NCI-H1105 treated with DMSO at 0.1 percent for 48 hours (cell line): ENCODE data around the gene TOMM40L.
A peak's percentile ranks its signal among the peaks of the same experiment; 100 is the strongest.

Source experiments
- DNase-seq: peaks from one replicate; lab custom pipeline; 2025; lab: John Stamatoyannopoulos, UW

The TOMM40L gene

GRCh38 chr1:161197560-161198193 is 28.2 kb upstream of the TOMM40L start:
- DNase-seq: no peak

- peak; percentile 24 for DNase-seq
These were observed 27.5 kb upstream of the TOMM40L start for GRCh38 chr1:161198194-161198896.

GRCh38 chr1:161198897-161199431 is 26.9 kb upstream of the TOMM40L start, which contains the start of gene ADAMTS4:
Gene ADAMTS4, minus strand, starts transcription at chr1:161199054. Its CDS starts 427 bp downstream, at chr1:161198627.
- DNase-seq: no peak

- no peak for DNase-seq
These were observed 26.2 kb upstream of the TOMM40L start for GRCh38 chr1:161199506-161200139.

GRCh38 chr1:161200421-161200991 is 25.4 kb upstream of the TOMM40L start:
- no peak for DNase-seq

- no peak for DNase-seq
These were observed 24.6 kb upstream of the TOMM40L start for GRCh38 chr1:161200992-161201835.

GRCh38 chr1:161201836-161202712 is 23.8 kb upstream of the TOMM40L start, which contains the start of gene NDUFS2:
Gene NDUFS2, plus strand, starts transcription at chr1:161202367. Its CDS starts 19 bp downstream, at chr1:161202386.
- DNase-seq: peak; percentile 99

GRCh38 chr1:161206411-161207140 is 19.3 kb upstream of the TOMM40L start:
- no peak for DNase-seq

- no peak for DNase-seq
These were observed 18.7 kb upstream of the TOMM40L start for GRCh38 chr1:161207173-161207572.

GRCh38 chr1:161209790-161210409 is 16.0 kb upstream of the TOMM40L start:
- peak; percentile 65 for DNase-seq

- no peak for DNase-seq
These were observed 11.5 kb upstream of the TOMM40L start for GRCh38 chr1:161214369-161214768.

- no peak for DNase-seq
These were observed 10.8 kb upstream of the TOMM40L start, which contains the start of gene FCER1G for GRCh38 chr1:161215076-161215475. Gene FCER1G, plus strand, starts transcription at chr1:161215295. Its CDS starts 27 bp downstream, at chr1:161215322.

- no peak for DNase-seq
These were observed 8.7 kb upstream of the TOMM40L start for GRCh38 chr1:161216945-161217712.

GRCh38 chr1:161217831-161218230 is 8.0 kb upstream of the TOMM40L start:
- no peak for DNase-seq

GRCh38 chr1:161218301-161219077 is 7.4 kb upstream of the TOMM40L start:
- no peak for DNase-seq

GRCh38 chr1:161219078-161219892 is 6.6 kb upstream of the TOMM40L start:
- no peak for DNase-seq

- DNase-seq: no peak
These were observed 5.9 kb upstream of the TOMM40L start for GRCh38 chr1:161220002-161220401.
